DMS153 treated with DMSO at 0.1 percent for 48 hours (cell line): ENCODE data around the gene MRPS22.

Experiments used
- DNase-seq: peaks from one replicate; lab custom pipeline; 2025; ENCODE audit not compliant: unreplicated experiment; lab: John Stamatoyannopoulos, UW

Gene MRPS22

GRCh38 chr3:139311557-139311956 is 32.3 kb upstream of the MRPS22 start:
- DNase-seq: no peak

DNA sequence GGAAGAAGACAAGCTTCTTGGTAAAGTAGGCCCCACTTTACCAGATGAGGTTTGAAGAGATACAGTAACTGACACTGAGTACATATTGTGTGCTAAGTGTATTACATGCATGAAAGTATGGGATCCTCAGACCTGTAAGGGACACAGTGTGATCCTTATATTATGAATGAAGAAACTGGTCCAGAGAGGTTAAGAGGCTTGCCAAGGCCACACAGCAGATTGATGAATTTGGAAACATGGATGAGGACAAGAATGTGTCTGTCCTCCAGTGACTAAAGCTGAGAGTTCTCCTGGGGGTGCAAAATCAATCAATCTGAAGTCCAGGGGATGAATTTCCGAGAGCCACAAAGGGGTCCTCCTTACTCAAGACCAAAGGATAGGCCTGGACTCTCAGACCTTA is 31.4 kb upstream of the MRPS22 start:
- DNase-seq: no peak

GRCh38 chr3:139312959-139313358 is 30.9 kb upstream of the MRPS22 start:
- DNase-seq: no peak

DNA sequence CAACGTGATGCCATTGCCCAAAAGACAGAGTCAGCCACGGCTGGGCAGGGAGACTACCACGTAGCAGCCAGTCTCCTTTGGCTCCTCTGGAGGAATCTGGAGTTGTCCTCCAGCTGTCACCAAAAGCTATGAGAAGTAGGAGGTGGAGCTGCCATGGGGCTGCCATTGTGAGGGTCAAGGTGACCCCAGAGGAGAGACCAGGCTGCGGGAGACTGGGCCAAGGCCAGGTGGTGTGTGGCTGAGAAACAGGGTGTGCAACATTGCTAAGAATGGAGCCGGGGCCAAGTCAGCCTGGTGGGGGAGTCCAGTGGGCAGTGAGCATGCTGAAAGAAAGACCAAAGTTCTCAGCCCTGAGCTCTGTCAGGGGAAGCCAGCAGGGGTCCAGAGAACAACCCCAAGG is 29.9 kb upstream of the MRPS22 start:
- no peak for DNase-seq

DNA sequence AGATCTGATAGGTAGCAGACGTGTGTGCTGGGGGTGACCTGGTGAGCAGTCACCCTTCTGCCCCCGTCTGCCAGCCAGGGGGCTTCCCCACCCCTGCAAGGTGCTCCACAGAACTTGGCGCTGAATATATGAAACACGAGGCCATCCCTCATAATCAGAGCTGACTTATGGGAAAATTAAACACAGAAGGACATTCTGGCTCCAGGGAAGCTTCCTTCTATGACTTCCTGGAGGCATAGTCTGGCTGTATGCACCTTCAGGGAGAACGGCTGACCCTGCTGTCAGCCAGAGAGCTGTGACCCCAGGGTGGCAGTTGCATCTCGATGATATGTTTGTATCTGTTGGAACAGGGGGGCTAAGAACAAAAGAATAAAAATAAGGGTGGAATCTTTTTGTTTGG is 26.6 kb upstream of the MRPS22 start:
- DNase-seq: no peak

DNA sequence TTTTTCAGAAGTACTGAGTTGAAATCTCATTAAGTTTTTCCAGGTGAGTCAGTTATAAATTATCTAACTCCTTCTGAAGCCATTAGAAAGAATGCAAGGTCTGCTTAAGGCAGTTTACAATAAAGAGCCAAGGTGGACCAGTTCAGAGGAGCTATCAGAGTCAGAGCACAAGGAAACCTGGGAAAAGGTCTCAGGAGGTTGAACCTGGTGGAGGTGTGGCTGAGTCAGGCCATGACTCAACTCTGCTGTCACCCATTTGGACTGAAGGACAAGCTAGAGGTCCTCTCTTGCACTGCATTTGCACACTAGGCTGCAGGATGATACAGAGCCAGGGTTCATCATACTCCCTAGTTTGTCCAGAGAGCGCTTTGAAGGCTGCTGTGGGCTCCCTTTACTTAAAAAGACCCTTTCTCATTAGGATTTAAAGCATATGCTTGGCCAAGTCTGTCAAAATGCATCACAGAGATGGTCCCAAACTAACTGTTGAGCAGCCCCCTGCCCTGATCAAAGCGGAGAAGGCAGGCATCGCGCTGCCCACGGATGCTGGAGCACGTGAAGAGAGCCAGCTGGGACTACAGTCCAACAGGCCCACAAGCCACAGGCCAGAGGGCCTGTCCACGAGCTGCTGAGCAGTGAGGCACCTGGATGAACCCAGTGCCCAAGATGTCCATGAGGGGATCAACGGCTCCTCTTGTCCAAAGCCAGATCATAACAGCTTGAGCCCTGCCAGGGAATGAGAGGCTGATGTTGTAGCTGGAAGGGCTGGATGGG is 26.0 kb upstream of the MRPS22 start:
- no peak for DNase-seq

DNA sequence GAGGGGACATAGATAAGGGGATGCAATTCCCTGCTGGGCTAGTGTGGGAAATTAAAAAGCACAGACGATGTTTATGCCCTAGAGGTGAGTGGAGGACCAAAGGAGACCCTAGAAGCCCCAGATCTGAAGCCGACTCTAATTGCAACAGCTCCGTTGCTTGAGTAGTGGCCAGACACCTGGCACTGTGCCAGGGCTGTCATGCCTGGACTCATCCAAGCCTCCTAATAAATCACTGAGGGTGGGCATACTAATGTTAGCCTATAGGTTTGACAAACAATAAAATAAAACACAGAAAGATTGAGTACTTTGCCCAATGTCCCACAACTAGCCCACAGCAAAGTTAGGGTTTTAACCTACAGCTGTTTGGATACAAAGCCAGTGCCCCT is 25.4 kb upstream of the MRPS22 start:
- DNase-seq: no peak

- DNase-seq: no peak
These were observed 25.0 kb upstream of the MRPS22 start for GRCh38 chr3:139318826-139319225.

DNA sequence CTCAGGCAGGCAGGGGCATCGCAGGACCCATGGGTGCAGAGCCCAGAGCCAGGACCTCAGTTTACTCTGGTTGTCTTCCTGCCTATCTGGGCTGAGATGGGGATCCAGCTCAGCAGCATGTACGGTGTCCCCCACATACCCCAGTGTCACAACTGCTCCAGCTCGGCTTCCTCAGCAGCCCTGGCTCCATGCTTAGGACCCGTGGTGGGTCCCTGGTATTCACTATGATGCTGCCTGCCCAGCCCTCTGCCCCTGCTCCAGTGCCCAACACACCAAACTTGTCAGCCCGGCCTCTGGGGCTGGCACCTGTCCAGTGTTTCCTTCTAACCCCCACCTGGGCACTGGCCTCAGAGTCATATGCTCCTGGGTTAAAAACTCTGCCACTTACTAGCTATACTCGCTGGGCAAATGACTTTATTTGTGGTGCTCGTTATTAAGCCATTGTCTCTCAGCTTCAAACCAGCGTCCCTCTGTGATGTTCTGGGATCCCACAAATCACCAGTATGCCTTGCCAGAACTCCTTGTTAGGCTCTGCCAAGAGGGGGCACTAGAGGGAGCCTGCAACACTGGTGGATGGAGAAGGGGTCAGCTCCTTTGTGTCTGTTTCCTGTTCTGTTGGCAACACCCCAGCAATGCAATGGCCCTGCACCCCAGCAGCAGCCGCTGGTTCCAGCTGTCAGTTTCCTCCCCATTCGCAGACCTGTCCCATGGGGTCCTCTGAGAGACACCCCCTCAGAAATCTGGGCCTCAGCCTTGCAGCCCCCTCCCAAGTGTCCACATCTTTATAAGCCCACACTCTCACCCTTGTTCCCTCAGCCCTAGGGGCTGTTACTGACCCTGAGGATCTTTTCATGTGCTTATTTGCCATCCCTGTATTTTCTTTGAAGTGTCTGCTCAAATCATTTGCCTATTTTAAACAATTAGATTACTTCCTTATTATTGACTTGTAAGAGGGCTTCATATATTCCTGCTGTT is 24.1 kb upstream of the MRPS22 start:
- DNase-seq: no peak

DNA sequence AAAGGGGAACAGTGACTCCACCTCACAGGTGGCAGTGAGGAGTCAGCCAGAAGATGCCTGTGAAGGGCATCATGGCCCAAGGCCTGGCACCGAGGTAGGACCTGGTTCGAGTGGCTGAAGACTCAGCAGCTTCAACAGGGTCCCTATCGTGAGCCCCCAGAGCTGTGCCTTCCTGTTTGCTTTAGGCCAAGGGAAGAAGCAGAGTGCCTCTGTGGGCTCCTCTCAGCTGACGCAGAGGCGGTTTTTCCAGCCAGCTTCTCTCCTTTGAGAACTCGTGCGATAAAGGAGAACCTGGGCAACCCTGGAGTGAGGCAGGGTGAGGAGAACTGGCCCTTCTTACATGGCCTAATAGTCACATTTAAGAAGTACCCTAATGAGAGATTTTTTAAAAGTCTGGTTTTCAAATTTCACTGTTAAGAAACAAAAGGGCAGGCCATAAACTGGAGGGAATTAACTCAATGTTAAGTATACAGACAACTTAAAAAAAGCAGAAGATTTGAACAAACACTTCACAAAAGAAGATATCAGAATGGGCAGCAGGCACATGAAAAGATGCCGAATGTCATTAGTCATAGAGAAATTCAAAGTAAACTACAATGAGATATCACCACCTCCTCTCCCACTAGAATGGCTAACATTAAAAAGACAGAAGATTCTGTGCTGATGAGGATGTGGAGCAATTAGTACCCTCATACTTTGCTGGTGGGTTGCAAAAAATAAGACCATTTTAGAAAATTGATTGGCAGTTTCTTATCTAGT is 23.1 kb upstream of the MRPS22 start:
- no peak for DNase-seq

DNA sequence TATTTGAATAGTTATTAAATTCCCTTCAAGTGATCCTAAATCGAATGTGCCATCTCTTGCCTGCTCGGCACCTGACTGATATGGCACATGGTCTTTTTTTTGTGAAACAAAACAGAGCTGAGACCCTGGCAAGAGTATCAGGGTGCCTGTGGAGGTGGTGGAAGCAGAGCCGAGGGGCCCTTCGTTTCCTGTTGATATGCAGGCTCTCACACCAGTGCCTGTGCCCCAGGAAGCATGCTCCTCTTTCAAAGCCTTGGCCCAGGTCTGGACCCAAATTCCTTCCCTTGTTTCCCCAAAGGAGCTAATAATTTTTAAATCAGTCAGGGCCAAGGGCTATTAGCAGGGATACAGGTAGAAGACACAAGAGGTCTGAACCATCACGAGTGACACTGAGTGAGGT is 21.5 kb upstream of the MRPS22 start:
- DNase-seq: no peak

- DNase-seq: no peak
These were observed 20.7 kb upstream of the MRPS22 start for GRCh38 chr3:139323146-139323545.

DNA sequence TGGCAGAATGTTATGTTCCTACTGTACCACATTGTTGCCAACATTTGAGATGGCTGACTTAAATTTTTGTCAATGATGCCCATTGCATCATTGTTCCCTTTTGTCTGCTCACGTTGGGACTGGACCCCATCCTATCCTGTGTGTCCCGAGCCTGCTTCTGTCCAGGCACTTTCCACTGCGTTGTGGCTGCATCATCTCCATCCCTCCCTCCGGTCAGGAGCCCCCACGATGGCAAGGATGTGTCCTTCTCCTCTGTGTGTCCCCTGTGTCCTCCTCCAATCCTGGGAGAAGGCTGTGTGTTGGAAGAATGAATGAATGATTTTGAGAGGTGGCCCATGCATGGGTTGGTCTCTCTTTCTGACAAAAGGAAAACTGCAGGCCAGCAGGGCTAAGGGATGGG is 19.4 kb upstream of the MRPS22 start:
- DNase-seq: no peak

- DNase-seq: no peak
These were observed 18.3 kb upstream of the MRPS22 start for GRCh38 chr3:139325551-139325950.

DNA sequence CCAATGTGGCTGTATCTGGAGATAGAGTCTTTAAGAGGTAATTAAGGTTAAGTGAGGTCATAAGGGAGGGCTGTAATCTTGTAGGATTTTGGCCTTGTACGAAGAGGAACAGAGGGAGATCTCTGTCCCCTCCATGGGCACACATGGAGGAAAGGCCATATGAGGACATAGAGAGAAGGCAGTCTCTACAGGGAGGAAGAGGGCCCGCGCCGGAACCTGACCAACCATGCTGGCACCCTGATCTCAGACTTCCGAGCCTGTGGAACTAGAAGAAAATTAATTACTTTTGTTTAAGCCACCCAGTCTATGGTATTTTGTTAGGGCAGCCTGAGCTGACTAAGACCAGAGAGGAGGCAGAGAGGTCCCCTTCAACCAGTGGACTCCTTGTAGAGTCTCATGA is 17.7 kb upstream of the MRPS22 start:
- no peak for DNase-seq

DNA sequence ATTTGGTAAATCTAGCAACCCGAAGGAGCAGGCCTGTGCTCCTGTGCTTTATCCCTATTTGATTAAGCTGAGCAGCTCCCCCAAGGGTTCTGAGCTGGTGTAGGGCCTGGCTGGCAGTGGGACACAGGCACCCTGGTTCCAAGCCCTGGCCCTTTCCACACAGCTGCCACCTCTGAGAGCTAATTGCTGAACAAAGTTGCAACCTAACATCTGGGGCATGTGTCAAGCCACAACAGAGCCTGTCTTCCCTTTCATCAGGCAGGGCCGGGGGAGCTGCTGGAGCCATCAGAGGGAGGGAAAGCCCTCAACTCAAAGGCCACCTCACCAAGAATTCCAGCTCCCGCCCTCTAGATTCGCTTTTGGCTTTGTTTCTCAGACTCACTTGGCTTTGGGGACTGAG is 17.1 kb upstream of the MRPS22 start:
- DNase-seq: no peak

- DNase-seq: no peak
These were observed 16.6 kb upstream of the MRPS22 start for GRCh38 chr3:139327231-139327630.

DNA sequence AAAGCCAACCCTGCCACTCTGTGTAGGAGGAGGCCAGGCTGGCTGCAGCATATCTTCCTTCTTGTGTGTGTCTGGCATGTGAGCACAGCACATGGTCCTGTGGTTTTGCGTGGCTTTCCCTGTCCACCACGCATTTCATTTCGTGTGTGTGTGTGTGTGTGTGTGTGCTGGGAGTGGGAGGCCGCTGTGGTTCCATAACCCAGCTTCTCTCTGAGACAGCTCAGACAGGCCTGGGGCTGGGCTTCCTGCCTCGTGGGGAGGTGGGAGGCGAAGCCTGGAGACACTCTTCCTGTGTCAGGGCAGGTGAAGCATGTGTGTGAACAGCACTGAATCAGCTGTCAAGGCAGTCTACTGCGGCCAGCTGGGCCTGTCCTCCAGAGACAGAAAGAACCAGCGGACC is 16.0 kb upstream of the MRPS22 start:
- no peak for DNase-seq

DNA sequence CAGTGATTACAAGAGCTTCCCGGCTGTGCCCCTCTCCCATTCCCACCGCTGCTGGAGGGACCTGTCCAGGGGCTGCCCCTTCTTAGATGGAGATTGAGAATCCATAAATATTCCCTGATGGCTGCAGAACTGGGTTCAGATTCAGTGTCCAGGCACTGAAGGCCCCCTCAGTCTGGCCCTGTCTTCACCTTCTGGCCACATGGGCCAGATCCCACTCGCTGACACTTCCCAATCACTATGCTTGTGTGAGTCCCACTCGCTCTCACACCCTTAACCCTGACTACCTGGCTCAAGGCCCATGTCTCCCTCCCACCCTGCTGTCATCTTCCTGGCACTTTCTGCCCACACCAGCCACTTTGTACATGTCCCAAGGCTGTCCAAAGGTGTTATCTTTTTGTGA is 15.5 kb upstream of the MRPS22 start:
- DNase-seq: no peak

DNA sequence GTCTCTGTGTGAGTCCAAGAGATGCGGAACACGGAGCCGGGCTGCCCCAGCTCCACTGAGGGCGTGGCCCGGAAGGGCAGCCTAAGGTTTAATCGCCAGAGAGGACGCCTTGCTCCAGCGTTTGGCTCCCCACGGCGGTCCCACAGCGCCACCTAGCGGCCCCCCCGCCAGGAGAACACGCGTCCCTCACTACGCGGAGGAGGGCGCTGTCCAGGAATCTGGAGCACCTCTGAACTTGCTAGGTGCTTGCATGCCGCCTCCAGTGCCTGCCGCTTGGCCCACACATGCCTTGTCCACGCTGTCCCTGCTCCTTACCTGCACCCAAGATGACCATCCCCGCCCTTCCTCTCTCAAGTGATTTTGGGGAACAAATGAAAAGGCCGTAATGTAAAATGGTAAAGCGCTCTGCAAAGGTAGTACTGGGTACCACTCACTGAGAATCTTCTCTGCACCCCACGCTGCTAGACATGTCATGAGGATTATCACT is 14.4 kb upstream of the MRPS22 start:
- peak; percentile 47 for DNase-seq

DNA sequence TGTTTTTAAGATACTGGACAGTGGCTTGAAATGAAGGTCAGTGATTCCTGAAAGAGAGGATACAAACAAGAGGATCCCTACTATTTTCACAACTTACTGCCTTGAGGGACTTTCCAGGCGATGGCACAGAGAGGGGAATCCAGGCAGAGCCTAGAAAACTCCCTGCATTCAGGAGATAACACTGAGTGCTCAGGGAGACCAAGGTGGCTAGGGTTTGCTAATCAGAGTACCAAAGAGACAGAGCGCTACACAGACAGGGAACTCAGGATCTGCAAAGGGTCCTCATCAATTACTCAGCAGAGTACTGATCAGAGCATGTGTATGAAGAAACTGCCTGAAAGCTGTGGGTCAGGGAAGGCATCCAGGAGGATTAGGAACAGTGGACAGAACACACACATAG is 11.7 kb upstream of the MRPS22 start:
- DNase-seq: no peak
